ENCODE results near the gene LYSMD4. TPM values are rescaled to one million over a fixed set of nuclear protein-coding genes. Genes with fewer than 3 reads are reported as not detected.

Gene LYSMD4
- polyA plus RNA-seq, 1 donor (not counting 4 experiments of a cell fraction or from before 2014, with no cell fraction given), result 7.3 TPM

DNA sequence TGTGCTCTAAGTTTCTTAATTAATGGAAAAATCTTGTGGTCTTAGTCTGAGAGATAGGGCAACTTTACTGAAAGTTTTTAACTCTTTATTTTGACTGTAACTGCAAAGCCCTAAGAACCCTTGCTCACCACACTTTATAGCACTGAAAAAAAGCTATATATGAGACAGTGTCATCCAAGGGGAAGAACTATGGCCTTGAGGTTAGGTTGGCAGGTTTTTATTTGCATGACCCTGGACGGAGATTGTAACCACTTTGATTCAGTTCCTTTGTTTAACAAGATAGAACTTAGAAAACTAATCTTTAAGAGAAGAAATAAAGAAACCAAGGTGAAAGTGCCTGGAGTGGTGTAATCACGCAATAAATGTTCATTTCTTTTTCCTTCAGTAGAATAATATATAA, 30.6 kb upstream of the LYSMD4 start:
- Histone ChIP-seq H3K4me2 (ENCODE audit: control insufficient read depth, extremely low read depth, insufficient read depth, low read depth, low read length) (no peak overlapping the region), H3K36me3 (ENCODE audit: control insufficient read depth in 2 of 2, extremely low read depth in 1 of 2, insufficient read depth in 2 of 2, low read length in 2 of 2) (no peaks in the 10 kb centered on the region), H3K9me1 (ENCODE audit: control insufficient read depth, extremely low read depth, insufficient read depth, low read length) (no peaks in the 10 kb centered on the region), H4K20me1 (ENCODE audit: control insufficient read depth, extremely low read depth, insufficient read depth, low read length) (no peaks in the 10 kb centered on the region), H3K9me3 (ENCODE audit: control insufficient read depth, low read depth, low read length) (no peaks in the 10 kb centered on the region), H3K9ac (ENCODE audit: control insufficient read depth, extremely low read depth, insufficient read depth, low read length) (no peak overlapping the region), H3K4me3 (ENCODE audit: control insufficient read depth in 2 of 3, extremely low read depth in 1 of 3, insufficient read depth in 2 of 3, low read depth in 1 of 3, low read length in 3 of 3) (no peak overlapping the region), H3K4me1 (ENCODE audit: control insufficient read depth, extremely low read depth, insufficient read depth, low read length) (no peaks in the 10 kb centered on the region), H3K27me3 (ENCODE audit: control insufficient read depth, extremely low read depth, insufficient read depth, low read length) (no peaks in the 10 kb centered on the region), H3K27ac (ENCODE audit: control insufficient read depth, insufficient read depth, low read length) (no peak overlapping the region), H2AFZ (ENCODE audit: control insufficient read depth, low read length) (no peak overlapping the region), H3K79me2 (ENCODE audit: control insufficient read depth, insufficient read depth, low read length) (no peaks in the 10 kb centered on the region)
- DNase-seq (ENCODE audit: low read depth, low spot score) (no peak), FAIRE-seq (no peak)
- no peak for TF ChIP-seq EZH2 (IDR thresholded peaks at IDR 0.05; ENCODE audit: low read length)
- TF ChIP-seq CTCF (optimal IDR thresholded peaks at IDR 0.05 in 1 of 3, IDR thresholded peaks at IDR 0.05 in 1 of 3, conservative IDR thresholded peaks at IDR 0.05 in 1 of 3; ENCODE audit: extremely low read depth in 1 of 3, insufficient read depth in 2 of 3, low read length in 3 of 3), result no peak
- dilution Hi-C loops (cut with MboI; ENCODE audit: extremely low pct_ligation_motif_present, low sequenced_read_pairs), result no loop called here

- no peaks in the 10 kb centered on the region for H3K36me3 ChIP-seq (ENCODE audit: control insufficient read depth in 2 of 2, extremely low read depth in 1 of 2, insufficient read depth in 2 of 2, low read length in 2 of 2)
- H3K4me2 ChIP-seq (ENCODE audit: control insufficient read depth, extremely low read depth, insufficient read depth, low read depth, low read length), result no peak overlapping the region
- FAIRE-seq, result no peak
- no peak overlapping the region for H3K4me3 ChIP-seq (ENCODE audit: control insufficient read depth in 2 of 3, extremely low read depth in 1 of 3, insufficient read depth in 2 of 3, low read depth in 1 of 3, low read length in 3 of 3)
- DNase-seq (ENCODE audit: low read depth, low spot score), result no peak
- H3K9me3 ChIP-seq (ENCODE audit: control insufficient read depth, low read depth, low read length), result no peaks in the 10 kb centered on the region
- no peaks in the 10 kb centered on the region for H4K20me1 ChIP-seq (ENCODE audit: control insufficient read depth, extremely low read depth, insufficient read depth, low read length)
- H3K4me1 ChIP-seq (ENCODE audit: control insufficient read depth, extremely low read depth, insufficient read depth, low read length), result no peaks in the 10 kb centered on the region
- no peaks in the 10 kb centered on the region for H3K27me3 ChIP-seq (ENCODE audit: control insufficient read depth, extremely low read depth, insufficient read depth, low read length)
- no peak overlapping the region for H2AFZ ChIP-seq (ENCODE audit: control insufficient read depth, low read length)
- H3K9me1 ChIP-seq (ENCODE audit: control insufficient read depth, extremely low read depth, insufficient read depth, low read length), result no peaks in the 10 kb centered on the region
- no peak overlapping the region for H3K27ac ChIP-seq (ENCODE audit: control insufficient read depth, insufficient read depth, low read length)
- dilution Hi-C loops (cut with MboI; ENCODE audit: extremely low pct_ligation_motif_present, low sequenced_read_pairs), result no loop called here
- TF ChIP-seq CTCF (optimal IDR thresholded peaks at IDR 0.05 in 1 of 3, IDR thresholded peaks at IDR 0.05 in 1 of 3, conservative IDR thresholded peaks at IDR 0.05 in 1 of 3; ENCODE audit: extremely low read depth in 1 of 3, insufficient read depth in 2 of 3, low read length in 3 of 3) (no peak), EZH2 (IDR thresholded peaks at IDR 0.05; ENCODE audit: low read length) (no peak)
- H3K79me2 ChIP-seq (ENCODE audit: control insufficient read depth, insufficient read depth, low read length), result no peaks in the 10 kb centered on the region
- H3K9ac ChIP-seq (ENCODE audit: control insufficient read depth, extremely low read depth, insufficient read depth, low read length), result no peak overlapping the region
These were observed 29.1 kb upstream of the LYSMD4 start for GRCh38 chr15:99762288-99762687.

Measured in keratinocyte (primary cell).